Loucy (cell line): Measurements from ENCODE around the gene TPM4.

ENCODE experiments used
- EZH2phosphoT487 ChIP-seq: fragments of 200-600 bp; IDR thresholded peaks from 2 replicates; pipeline ENCODE4 v1.6.1; 2018; ENCODE audit warnings: antibody characterized with exemption, mild to moderate bottlenecking, moderate library complexity, borderline replicate concordance
- TF ChIP-seq, protein P1 (sequence below): fragments of 200-600 bp; sonication (generic); conservative IDR thresholded peaks from 2 replicates; pipeline ENCODE4 v1.5.1; 2014; ENCODE audit warnings: mild to moderate bottlenecking, antibody characterized with exemption, low read length

DNA sequence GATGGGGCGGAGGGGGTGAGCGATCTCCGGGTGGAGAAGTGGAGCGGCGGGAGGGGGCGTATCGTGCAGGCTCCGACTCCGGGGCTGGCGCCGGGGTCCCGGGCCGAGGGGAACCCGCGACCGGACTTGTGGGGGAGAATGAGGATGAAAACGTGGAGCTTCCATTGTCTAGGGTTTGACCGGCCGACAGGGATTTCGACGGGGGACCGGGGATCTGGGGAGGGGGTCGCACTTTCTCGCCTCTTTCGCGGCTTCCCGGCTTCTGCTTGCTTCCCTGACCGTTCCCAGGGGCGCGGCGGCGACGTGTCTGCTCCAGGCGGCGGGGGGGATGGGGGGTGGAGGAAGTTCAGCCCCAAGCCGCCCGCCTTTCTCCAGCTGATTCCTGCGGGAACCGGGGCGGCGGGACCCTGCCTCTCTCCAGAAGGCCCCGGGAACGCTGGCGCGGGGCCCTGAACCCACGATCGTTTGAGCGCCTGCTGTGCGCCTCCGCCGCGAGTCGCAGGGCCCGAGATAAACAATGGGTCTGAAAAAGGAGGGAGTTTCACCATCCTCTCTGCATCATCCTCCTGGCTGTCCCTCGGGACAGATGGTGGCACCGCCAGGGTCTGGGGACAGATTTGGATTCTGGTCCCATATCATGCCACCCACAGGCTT is 790 bp downstream of the TPM4 start:
- TF ChIP-seq, protein P1, sequence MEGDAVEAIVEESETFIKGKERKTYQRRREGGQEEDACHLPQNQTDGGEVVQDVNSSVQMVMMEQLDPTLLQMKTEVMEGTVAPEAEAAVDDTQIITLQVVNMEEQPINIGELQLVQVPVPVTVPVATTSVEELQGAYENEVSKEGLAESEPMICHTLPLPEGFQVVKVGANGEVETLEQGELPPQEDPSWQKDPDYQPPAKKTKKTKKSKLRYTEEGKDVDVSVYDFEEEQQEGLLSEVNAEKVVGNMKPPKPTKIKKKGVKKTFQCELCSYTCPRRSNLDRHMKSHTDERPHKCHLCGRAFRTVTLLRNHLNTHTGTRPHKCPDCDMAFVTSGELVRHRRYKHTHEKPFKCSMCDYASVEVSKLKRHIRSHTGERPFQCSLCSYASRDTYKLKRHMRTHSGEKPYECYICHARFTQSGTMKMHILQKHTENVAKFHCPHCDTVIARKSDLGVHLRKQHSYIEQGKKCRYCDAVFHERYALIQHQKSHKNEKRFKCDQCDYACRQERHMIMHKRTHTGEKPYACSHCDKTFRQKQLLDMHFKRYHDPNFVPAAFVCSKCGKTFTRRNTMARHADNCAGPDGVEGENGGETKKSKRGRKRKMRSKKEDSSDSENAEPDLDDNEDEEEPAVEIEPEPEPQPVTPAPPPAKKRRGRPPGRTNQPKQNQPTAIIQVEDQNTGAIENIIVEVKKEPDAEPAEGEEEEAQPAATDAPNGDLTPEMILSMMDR: no peak
- TF ChIP-seq EZH2phosphoT487: no peak
